Activated naive CD8-positive, alpha-beta T cell (primary cell): ENCODE measurements around the gene EFCAB9.
"Not testable (repeated sequence)": the region's sequence is repeated elsewhere in the genome, so short reads cannot be mapped to it uniquely, and the experiment has no call there.

Experiments used
- H3K27ac Mint-ChIP-seq: one replicate; pipeline ENCODE4 v1.8.0; 2021; ENCODE audit warnings: mixed read lengths
- H3K27me3 Mint-ChIP-seq: one replicate; pipeline ENCODE4 v1.8.0; 2021; ENCODE audit warnings: mixed read lengths
- H3K36me3 Mint-ChIP-seq: one replicate; pipeline ENCODE4 v1.8.0; 2021; ENCODE audit warnings: mixed read lengths
- H3K4me1 Mint-ChIP-seq: one replicate; pipeline ENCODE4 v1.8.0; 2021; ENCODE audit warnings: low read depth, mixed read lengths
- H3K4me3 Mint-ChIP-seq: one replicate; pipeline ENCODE4 v1.8.0; 2021; ENCODE audit warnings: mild to moderate bottlenecking, mixed read lengths
- H3K9me3 Mint-ChIP-seq: one replicate; pipeline ENCODE4 v1.8.0; 2021; ENCODE audit warnings: low read depth, mixed read lengths

EFCAB9 gene

DNA sequence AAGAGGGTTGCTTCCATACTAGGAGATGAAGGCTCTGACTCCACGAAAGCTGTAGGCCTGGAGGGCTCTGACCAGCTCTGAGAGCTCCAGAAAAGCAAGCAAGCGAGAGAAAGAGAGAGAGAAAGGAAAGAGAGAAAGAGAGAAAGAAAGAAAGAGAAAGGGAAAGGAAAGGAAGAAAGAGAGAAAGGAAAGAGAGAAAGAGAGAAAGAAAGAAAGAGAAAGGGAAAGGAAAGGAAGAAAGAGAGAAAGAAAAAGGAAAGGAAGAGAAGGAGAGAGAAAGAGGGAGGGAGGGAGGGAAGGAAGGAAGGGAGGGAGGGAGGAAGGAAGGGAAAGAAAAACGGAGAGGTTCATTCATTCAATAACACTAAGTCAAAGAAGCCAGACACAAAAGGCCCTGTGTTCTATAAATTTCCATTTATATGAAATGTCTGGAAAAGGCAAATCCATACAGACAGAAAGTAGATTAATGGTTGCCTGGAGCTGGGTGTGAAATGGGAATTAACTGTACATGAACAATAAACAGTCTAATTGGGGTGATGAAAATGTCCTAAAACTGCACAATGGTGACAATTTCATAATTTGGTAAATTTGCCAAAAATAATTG, 4.2 kb upstream of the EFCAB9 start:
- Mint-ChIP-seq H3K4me1 (peaks cover 16% of the 10 kb centered on the region), H3K27ac (no peak overlapping the region), H3K9me3 (no peaks in the 10 kb centered on the region), H3K27me3 (no peaks in the 10 kb centered on the region), H3K36me3 (peaks cover 2% of the 10 kb centered on the region), H3K4me3 (no peak overlapping the region)

- Mint-ChIP-seq H3K27ac (no peak overlapping the region), H3K4me1 (no peaks in the 10 kb centered on the region), H3K36me3 (peaks cover 3% of the 10 kb centered on the region), H3K27me3 (no peaks in the 10 kb centered on the region), H3K4me3 (no peak overlapping the region), H3K9me3 (no peaks in the 10 kb centered on the region)
These were observed 1.2 kb downstream of the EFCAB9 start for GRCh38 chr5:172194985-172195774.

DNA sequence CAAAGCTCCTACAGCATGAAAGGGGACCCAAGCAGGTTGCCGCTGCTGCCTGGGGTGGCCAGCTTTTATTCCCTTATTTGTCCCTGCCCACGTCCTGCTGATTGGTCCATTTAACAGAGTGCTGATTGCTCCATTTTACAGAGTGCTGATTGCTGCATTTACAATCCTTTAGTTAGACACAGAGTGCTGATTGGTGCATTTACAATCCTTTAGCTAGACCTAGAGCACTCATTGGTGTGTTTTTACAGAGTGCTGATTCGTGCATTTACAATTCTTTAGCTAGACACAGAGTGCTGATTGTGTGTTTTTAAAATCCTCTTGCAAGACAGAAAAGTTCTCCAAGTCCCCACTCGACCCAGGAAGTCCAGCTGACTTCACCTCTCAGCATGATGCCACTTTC, 3.8 kb downstream of the EFCAB9 start:
- not testable (repeated sequence) for H3K4me1 Mint-ChIP-seq, H3K4me3 Mint-ChIP-seq, H3K36me3 Mint-ChIP-seq

DNA sequence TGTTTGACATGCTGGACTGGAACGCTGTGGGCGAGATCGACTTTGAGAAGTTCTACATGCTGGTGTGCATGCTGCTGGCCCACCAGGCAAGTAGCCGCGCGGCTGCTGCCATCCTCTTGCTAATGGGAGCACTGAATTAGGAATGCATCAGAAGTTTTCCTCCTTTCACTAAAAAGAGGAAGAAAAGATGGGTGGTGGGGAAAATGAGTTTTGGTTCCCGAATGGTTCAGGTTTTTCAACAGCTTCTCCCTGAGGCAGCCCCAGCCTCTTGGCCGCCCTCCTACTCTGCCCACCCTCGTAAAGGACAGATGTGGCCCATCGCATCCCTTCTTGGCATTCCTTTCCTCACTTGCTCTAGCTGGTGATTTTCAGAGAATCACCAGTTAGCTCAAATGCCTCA, 5.5 kb downstream of the EFCAB9 start:
- Mint-ChIP-seq H3K36me3 (peaks cover 3% of the 10 kb centered on the region), H3K9me3 (no peaks in the 10 kb centered on the region), H3K27ac (no peak overlapping the region), H3K4me3 (no peak overlapping the region), H3K27me3 (no peaks in the 10 kb centered on the region), H3K4me1 (no peaks in the 10 kb centered on the region)

More for the DNA sequence above, 3.8 kb downstream of the EFCAB9 start:
- not testable (repeated sequence) for H3K27me3 Mint-ChIP-seq, H3K27ac Mint-ChIP-seq, H3K9me3 Mint-ChIP-seq

- Mint-ChIP-seq H3K36me3 (peaks cover 3% of the 10 kb centered on the region), H3K27me3 (no peaks in the 10 kb centered on the region), H3K4me3 (no peak overlapping the region), H3K9me3 (no peaks in the 10 kb centered on the region), H3K27ac (no peak overlapping the region), H3K4me1 (no peaks in the 10 kb centered on the region)
These were observed 6.5 kb downstream of the EFCAB9 start for GRCh38 chr5:172200476-172200875.

DNA sequence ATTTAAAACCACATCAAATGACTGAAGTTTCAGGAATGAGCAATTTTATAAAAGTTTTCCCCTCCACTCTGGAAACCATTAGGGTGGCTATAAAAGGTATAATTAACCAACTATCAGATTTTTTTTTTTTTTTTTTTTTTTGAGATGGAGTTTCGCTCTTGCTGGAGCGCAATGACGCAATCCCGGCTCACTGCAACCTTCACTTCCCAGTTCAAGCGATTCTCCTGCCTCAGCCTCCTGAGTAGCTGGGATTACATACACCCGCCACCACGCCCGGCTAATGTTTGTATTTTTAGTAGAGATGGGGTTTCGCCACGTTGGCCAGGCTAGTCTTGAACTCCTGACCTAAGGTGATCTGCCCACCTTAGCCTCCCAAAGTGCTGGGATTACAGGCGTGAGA, 12.0 kb downstream of the EFCAB9 start:
- not testable (repeated sequence) for H3K9me3 Mint-ChIP-seq, H3K4me1 Mint-ChIP-seq, H3K4me3 Mint-ChIP-seq, H3K27me3 Mint-ChIP-seq, H3K27ac Mint-ChIP-seq, H3K36me3 Mint-ChIP-seq

DNA sequence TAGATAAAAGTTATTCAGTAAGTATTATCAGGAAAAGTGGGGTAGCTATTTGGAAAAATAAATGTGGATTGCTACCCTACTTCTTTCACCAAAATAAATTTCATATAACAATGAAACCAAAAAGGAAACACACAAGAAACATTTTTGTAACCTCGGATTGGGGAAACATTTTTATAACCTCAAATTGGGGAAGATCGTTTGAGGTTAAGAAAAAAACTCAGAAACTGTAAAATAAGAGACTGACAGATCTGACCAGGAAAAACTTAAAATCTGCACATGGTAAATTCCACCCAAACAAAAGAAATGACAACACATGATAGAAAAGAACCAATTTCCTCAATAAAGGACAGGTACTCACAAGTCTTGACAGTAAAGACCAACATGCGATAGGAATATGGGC, 13.5 kb downstream of the EFCAB9 start:
- peaks cover 1% of the 10 kb centered on the region for H3K4me1 Mint-ChIP-seq
- no peaks in the 10 kb centered on the region for H3K27me3 Mint-ChIP-seq
- no peaks in the 10 kb centered on the region for H3K9me3 Mint-ChIP-seq
- H3K36me3 Mint-ChIP-seq, result peaks cover 5% of the 10 kb centered on the region
- no peak overlapping the region for H3K27ac Mint-ChIP-seq
- H3K4me3 Mint-ChIP-seq, result no peak overlapping the region

GRCh38 chr5:172209714-172210113, 15.7 kb downstream of the EFCAB9 start:
- Mint-ChIP-seq H3K9me3 (no peaks in the 10 kb centered on the region), H3K27ac (no peak overlapping the region)

GRCh38 chr5:172211676-172212075, 17.7 kb downstream of the EFCAB9 start:
- no peaks in the 10 kb centered on the region for H3K27me3 Mint-ChIP-seq

More at GRCh38 chr5:172209714-172210113, 15.7 kb downstream of the EFCAB9 start:
- no peaks in the 10 kb centered on the region for H3K27me3 Mint-ChIP-seq
- peaks cover 1% of the 10 kb centered on the region for H3K4me1 Mint-ChIP-seq
- H3K36me3 Mint-ChIP-seq, result peaks cover 5% of the 10 kb centered on the region
- H3K4me3 Mint-ChIP-seq, result no peak overlapping the region

GRCh38 chr5:172213126-172213525, 19.2 kb downstream of the EFCAB9 start:
- Mint-ChIP-seq H3K4me3 (no peak overlapping the region), H3K9me3 (no peaks in the 10 kb centered on the region), H3K36me3 (peaks cover 16% of the 10 kb centered on the region), H3K27me3 (no peaks in the 10 kb centered on the region), H3K4me1 (no peaks in the 10 kb centered on the region), H3K27ac (no peak overlapping the region)

More at GRCh38 chr5:172211676-172212075, 17.7 kb downstream of the EFCAB9 start:
- no peaks in the 10 kb centered on the region for H3K9me3 Mint-ChIP-seq
- H3K27ac Mint-ChIP-seq, result no peak overlapping the region
- peaks cover 1% of the 10 kb centered on the region for H3K4me1 Mint-ChIP-seq
- no peak overlapping the region for H3K4me3 Mint-ChIP-seq
- peaks cover 11% of the 10 kb centered on the region for H3K36me3 Mint-ChIP-seq

DNA sequence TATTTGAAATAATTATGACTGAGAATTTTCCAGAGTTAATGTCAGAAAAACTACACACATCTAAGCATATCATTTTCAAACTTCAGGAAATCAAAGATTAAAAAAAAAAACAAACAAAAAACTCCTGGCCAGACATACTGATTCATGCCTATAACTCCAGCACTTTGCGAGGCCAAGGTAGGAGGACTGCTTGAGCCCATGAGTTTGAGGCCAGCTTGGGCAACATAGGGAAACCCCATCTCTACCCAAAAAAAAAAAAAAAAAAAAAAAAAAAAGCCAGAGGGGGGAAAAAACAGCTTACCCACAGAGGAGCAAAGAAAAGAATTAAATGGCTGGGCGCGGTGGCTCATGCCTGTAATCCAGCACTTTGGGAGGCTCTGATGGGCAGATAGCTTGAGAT, 22.4 kb downstream of the EFCAB9 start:
- Mint-ChIP-seq H3K36me3 (peaks cover 29% of the 10 kb centered on the region), H3K4me1 (no peaks in the 10 kb centered on the region), H3K9me3 (peaks cover 11% of the 10 kb centered on the region), H3K4me3 (no peak overlapping the region), H3K27me3 (no peaks in the 10 kb centered on the region), H3K27ac (no peak overlapping the region)

- no peak overlapping the region for H3K4me3 Mint-ChIP-seq
- peaks cover 37% of the 10 kb centered on the region for H3K36me3 Mint-ChIP-seq
- H3K27ac Mint-ChIP-seq, result no peak overlapping the region
- H3K4me1 Mint-ChIP-seq, result peaks cover 8% of the 10 kb centered on the region
- H3K9me3 Mint-ChIP-seq, result peaks cover 11% of the 10 kb centered on the region
- no peaks in the 10 kb centered on the region for H3K27me3 Mint-ChIP-seq
These were observed 25.3 kb downstream of the EFCAB9 start for GRCh38 chr5:172219296-172219695.

GRCh38 chr5:172223901-172224873, 30.2 kb downstream of the EFCAB9 start:
- Mint-ChIP-seq H3K4me1 (peaks cover 19% of the 10 kb centered on the region), H3K36me3 (peaks cover 26% of the 10 kb centered on the region), H3K27me3 (no peaks in the 10 kb centered on the region), H3K9me3 (peaks cover 6% of the 10 kb centered on the region), H3K27ac (peak overlapping the region; percentile 85), H3K4me3 (no peak overlapping the region)

GRCh38 chr5:172224996-172225395, 31.0 kb downstream of the EFCAB9 start:
- Mint-ChIP-seq H3K4me3 (no peak overlapping the region), H3K27ac (peak overlapping the region; percentile 4), H3K27me3 (no peaks in the 10 kb centered on the region), H3K36me3 (peaks cover 21% of the 10 kb centered on the region), H3K9me3 (no peaks in the 10 kb centered on the region), H3K4me1 (peaks cover 23% of the 10 kb centered on the region)

DNA sequence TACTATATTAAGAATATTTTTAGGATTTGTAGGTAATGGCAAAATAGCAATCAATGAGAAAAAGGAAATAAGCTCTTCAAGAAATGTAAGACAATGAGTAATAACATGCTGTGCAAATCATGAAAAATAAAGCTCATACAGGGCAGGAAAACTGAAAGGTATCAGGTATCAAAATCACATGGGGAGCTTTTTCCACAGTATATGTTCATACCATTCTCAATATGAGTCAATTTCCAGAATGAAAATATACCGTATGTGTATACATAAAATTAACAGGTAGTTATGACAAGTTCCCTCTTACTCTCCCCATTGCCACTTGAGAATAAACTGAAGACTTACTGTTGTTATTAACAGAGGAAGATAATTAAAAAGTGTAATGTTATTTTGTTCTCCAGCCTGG, 35.9 kb downstream of the EFCAB9 start:
- Mint-ChIP-seq H3K27me3 (no peaks in the 10 kb centered on the region), H3K9me3 (no peaks in the 10 kb centered on the region), H3K4me1 (peaks cover 13% of the 10 kb centered on the region), H3K4me3 (no peak overlapping the region), H3K27ac (peak overlapping the region; percentile 64), H3K36me3 (peaks cover 22% of the 10 kb centered on the region)
